ENCODE measurements around the gene ADAM8.

The ADAM8 gene

GRCh38 chr10:133219782-133220181 is 56.9 kb downstream of the ADAM8 start:
- H3K4me3 ChIP-seq (ENCODE audit: low read depth, low read length) = no peak overlapping the region
- TF ChIP-seq CTCF (IDR thresholded peaks at IDR 0.05; ENCODE audit: low read depth, low read length) = no peak

- no peak for TF ChIP-seq CTCF (IDR thresholded peaks at IDR 0.05; ENCODE audit: low read depth, low read length)
- no peak overlapping the region for H3K4me3 ChIP-seq (ENCODE audit: low read depth, low read length)
Observed at GRCh38 chr10:133218891-133219290, 57.8 kb downstream of the ADAM8 start.

- no peak overlapping the region for H3K4me3 ChIP-seq (ENCODE audit: low read depth, low read length)
- TF ChIP-seq CTCF (IDR thresholded peaks at IDR 0.05; ENCODE audit: low read depth, low read length) = no peak
Observed at GRCh38 chr10:133217800-133218589, 58.7 kb downstream of the ADAM8 start.

GRCh38 chr10:133216776-133217175 is 59.9 kb downstream of the ADAM8 start:
- no peak overlapping the region for H3K4me3 ChIP-seq (ENCODE audit: low read depth, low read length)
- TF ChIP-seq CTCF (IDR thresholded peaks at IDR 0.05; ENCODE audit: low read depth, low read length) = no peak

GRCh38 chr10:133215586-133215985 is 61.1 kb downstream of the ADAM8 start:
- no peak for TF ChIP-seq CTCF (IDR thresholded peaks at IDR 0.05; ENCODE audit: low read depth, low read length)
- no peak overlapping the region for H3K4me3 ChIP-seq (ENCODE audit: low read depth, low read length)

GRCh38 chr10:133214468-133215410 is 61.9 kb downstream of the ADAM8 start:
- H3K4me3 ChIP-seq (ENCODE audit: low read depth, low read length) = no peak overlapping the region
- no peak for TF ChIP-seq CTCF (IDR thresholded peaks at IDR 0.05; ENCODE audit: low read depth, low read length)
